ENCODE data around the gene MTR. TPM values are rescaled to one million over a fixed set of nuclear protein-coding genes. Genes with fewer than 3 reads are reported as not detected.

MTR gene
- total RNA-seq, 1 donor: 38.4 TPM

GRCh38 chr1:236819856-236820255, 24.8 kb downstream of the MTR start:
- no peak for DNase-seq (ENCODE audit: low read depth)
- H3K4me3 ChIP-seq (ENCODE audit: low read depth, low read length): no peak overlapping the region
- TF ChIP-seq CTCF (IDR thresholded peaks at IDR 0.05; ENCODE audit: insufficient read depth, low read length): no peak

- H3K4me3 ChIP-seq (ENCODE audit: low read depth, low read length): no peak overlapping the region
- no peak for DNase-seq (ENCODE audit: low read depth)
- TF ChIP-seq CTCF (IDR thresholded peaks at IDR 0.05; ENCODE audit: insufficient read depth, low read length): no peak
Measured at GRCh38 chr1:236821091-236821627, 26.1 kb downstream of the MTR start.

- H3K4me3 ChIP-seq (ENCODE audit: low read depth, low read length): no peak overlapping the region
- DNase-seq (ENCODE audit: low read depth): no peak
- TF ChIP-seq CTCF (IDR thresholded peaks at IDR 0.05; ENCODE audit: insufficient read depth, low read length): no peak
Measured at GRCh38 chr1:236823559-236823958, 28.5 kb downstream of the MTR start.

GRCh38 chr1:236829085-236829484, 34.0 kb downstream of the MTR start:
- TF ChIP-seq CTCF (IDR thresholded peaks at IDR 0.05; ENCODE audit: insufficient read depth, low read length): no peak
- no peak for DNase-seq (ENCODE audit: low read depth)
- H3K4me3 ChIP-seq (ENCODE audit: low read depth, low read length): no peak overlapping the region

- DNase-seq (ENCODE audit: low read depth): peak; percentile 13
- TF ChIP-seq CTCF (IDR thresholded peaks at IDR 0.05; ENCODE audit: insufficient read depth, low read length): no peak
- H3K4me3 ChIP-seq (ENCODE audit: low read depth, low read length): no peak overlapping the region
Measured at GRCh38 chr1:236830116-236830515, 35.0 kb downstream of the MTR start.

GRCh38 chr1:236830560-236830959, 35.5 kb downstream of the MTR start:
- TF ChIP-seq CTCF (IDR thresholded peaks at IDR 0.05; ENCODE audit: insufficient read depth, low read length): no peak
- H3K4me3 ChIP-seq (ENCODE audit: low read depth, low read length): no peak overlapping the region
- peak; percentile 13 for DNase-seq (ENCODE audit: low read depth)

- no peak for TF ChIP-seq CTCF (IDR thresholded peaks at IDR 0.05; ENCODE audit: insufficient read depth, low read length)
- H3K4me3 ChIP-seq (ENCODE audit: low read depth, low read length): no peak overlapping the region
- DNase-seq (ENCODE audit: low read depth): no peak
Measured at GRCh38 chr1:236833575-236833974, 38.5 kb downstream of the MTR start.
